Activated CD4-positive, alpha-beta T cell treated with anti-CD3 and anti-CD28 coated beads, Interleukin-2, amount 50 U/mL, for 24 hours (primary cell): ENCODE data around the gene MTPN.

Experiments used
- DNase-seq, 2 donors: peaks; one replicate each; pipeline ENCODE4 v3.0.0-alpha.2; 2020; ENCODE audit warnings: low read depth in 1 of 2, low spot score in 1 of 2

Gene MTPN

DNA sequence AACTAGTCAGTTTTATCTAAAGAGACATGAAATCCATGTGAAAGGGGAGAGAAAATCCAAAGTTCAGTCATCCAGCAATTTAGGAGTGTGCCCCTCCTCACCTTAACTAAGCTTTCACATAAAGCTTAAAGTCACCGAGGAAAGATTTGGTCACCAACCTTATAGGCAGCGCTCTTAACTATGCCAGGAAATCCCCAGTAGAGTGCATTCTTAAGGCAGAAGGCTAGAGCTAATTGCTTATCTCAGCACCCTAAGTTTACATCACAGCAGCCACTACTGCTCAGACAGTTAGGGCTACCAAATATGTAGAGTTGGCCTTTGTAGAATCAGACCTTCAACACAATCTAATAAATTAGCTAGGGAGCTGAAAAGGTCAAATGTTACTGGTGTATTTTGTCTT, 47.9 kb downstream of the MTPN start:
- DNase-seq, result no peak

- DNase-seq, result no peak
These were observed 49.0 kb downstream of the MTPN start for GRCh38 chr7:135928136-135928535.

- DNase-seq, result no peak
These were observed 51.9 kb downstream of the MTPN start for GRCh38 chr7:135925210-135925609.

GRCh38 chr7:135924302-135924701, 52.9 kb downstream of the MTPN start:
- no peak for DNase-seq

DNA sequence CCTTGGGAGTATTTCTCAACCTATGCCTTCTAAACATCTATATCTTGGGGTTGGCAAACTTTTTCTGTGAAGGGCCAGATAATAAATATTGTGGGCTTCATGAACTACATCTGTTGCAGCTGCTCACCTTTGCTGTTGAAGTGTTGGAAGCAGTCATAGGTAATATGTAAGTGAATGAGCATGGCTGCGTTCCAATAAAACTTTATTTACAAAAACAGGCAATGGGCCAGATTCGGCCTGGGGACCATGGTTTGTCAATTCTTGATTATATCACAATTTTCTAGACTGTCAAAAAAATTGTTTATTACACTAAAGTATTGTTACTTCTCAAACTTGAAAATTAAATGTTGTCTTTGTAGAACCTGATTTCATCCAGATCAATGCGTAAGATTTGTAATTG, 54.9 kb downstream of the MTPN start:
- DNase-seq, result no peak

DNA sequence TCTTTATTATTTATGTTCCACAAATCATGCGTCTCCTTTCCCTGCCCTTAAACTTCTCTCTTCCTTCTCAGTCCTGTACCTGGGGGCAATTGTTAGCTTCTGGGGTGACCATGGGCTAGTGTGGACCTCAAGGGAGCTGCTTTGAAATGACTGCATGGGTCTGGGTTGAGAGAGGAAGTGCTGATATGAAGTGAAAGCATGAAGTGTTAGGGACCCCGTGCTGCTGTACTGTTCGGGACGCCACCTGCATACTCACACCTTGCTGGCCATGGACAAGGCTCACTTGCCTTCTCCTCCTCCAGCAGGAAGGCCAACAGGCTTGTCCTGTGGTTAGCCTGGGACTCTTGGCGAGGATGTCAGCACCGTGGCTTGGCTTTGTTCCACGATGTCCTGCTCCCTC, 56.7 kb downstream of the MTPN start:
- no peak for DNase-seq

DNA sequence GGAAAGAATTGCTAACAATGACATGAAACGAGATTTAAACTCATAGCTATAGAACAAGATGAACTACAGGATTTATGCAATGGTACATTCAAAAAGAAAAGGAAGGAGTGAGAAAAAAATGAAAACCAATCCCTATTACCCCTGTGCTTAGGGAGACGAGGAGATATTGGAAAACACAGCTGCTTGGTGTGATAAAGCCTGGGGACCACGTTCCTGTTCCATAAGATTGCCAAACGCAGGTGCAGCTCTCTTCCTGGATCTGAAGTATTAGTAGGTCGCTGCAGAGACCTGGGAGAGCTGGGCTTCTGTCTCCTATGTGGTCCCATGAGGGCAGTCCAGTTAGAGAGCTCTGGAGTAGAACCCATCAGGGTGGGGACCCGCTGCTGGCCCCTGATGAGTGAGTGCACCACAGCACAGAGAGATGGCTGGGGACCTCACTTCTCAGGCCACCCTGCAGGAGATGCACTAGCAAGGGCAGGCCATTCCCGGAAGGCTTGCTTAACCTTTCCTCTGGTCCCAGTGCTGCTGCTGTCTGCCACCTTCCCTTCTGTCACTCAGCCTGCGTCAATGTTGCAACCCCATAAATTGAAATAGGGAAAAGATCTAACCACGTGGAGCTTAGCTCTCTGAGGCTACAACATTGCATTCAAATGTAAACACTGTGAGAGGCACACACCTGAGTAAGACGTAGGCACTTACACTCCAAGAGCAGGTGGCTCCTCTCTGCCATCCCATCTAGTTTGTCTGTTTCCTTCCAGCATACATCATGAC, 57.9 kb downstream of the MTPN start:
- DNase-seq, result no peak

DNA sequence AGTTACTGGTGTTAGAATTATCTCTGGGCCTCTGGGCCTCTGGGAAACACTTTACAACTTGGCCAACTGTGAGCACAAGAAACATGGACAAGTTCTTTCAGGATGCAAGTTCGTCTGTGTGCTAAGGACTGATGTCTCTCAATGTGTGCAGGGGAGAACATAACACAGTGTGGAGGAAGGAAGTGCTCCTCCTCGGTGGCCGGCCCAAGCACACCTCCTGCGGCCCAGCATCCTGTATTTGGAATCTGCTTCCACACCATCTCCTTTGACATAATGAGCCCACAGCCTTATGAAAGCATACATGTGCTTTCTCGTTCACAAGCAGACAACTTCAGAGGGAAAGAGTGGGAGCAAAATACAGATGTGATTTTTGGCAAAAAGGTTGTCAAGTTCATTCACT, 59.0 kb downstream of the MTPN start:
- no peak for DNase-seq

GRCh38 chr7:135917721-135918120, 59.4 kb downstream of the MTPN start:
- DNase-seq, result no peak

DNA sequence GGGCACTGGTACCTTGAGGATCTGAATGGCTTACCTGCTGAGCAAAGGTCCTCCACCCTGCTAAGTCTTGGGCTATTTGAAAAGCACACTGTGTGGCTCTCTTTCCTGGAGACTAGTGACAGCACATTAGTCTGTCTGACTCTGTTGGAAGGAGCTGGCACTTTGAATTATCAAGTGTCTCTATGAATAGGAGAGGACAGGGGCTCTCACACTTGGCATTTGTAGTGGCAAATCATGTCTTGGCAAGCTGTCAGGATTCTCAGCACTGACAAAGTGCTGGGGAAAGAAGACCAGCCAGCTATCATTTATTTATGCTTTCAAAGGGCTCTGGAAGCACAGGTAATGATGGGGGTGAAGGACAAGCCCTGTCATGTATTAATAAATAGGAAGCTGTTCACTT, 62.8 kb downstream of the MTPN start:
- no peak for DNase-seq

- DNase-seq, result no peak
These were observed 63.8 kb downstream of the MTPN start for GRCh38 chr7:135913404-135913803.

- no peak for DNase-seq
These were observed 66.1 kb downstream of the MTPN start for GRCh38 chr7:135911099-135911498.

DNA sequence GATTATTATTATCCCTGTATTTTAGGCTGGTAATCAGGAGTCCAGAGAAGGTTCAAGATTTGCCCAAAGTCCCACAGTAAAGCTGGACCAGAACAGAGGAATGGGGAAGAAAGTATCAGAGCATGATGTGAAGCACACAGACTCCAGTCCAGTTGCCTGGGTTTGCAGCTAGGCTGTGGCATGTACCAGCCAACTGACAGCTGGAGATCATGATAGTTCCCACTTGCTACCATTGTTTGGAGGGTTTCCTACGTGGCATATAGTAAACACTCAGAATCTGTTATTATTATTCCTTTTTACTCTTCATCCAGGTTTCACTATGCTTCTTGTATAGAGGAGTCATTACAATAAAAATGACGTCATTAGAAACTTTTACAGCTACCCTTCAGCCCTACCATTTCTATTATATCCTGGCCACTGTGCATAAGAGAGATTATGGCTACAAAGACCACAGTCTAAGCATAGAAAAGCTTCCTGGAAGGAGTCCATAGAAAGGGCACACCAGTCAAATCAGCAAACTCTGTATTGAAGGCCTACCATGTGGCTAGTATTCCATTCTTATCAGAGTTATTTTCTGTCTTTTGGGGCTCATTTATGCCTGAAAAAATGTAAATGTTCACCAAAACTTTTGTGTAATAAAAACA, 66.6 kb downstream of the MTPN start:
- DNase-seq, result no peak

GRCh38 chr7:135905858-135906257, 71.3 kb downstream of the MTPN start:
- no peak for DNase-seq

DNA sequence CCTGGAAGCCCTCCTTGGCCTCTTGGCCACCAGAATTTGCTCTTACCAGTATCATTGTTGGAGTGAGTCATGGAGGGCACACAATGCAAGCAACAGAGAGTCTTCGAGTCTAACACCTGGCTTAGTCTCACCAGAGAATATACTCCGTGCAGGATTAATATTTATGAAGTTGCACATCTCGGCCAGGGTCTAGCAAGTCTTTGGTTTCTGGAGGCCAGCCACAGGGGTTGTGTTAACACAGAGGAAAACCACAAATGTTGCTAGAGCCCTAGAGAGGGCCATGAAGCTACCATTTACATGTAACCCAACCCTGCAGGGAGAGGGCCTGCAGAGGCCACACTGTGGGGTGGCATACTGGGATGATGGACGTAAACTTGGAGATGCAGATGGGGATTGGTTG, 71.8 kb downstream of the MTPN start:
- DNase-seq, result no peak

GRCh38 chr7:135904282-135904681, 72.9 kb downstream of the MTPN start:
- no peak for DNase-seq

DNA sequence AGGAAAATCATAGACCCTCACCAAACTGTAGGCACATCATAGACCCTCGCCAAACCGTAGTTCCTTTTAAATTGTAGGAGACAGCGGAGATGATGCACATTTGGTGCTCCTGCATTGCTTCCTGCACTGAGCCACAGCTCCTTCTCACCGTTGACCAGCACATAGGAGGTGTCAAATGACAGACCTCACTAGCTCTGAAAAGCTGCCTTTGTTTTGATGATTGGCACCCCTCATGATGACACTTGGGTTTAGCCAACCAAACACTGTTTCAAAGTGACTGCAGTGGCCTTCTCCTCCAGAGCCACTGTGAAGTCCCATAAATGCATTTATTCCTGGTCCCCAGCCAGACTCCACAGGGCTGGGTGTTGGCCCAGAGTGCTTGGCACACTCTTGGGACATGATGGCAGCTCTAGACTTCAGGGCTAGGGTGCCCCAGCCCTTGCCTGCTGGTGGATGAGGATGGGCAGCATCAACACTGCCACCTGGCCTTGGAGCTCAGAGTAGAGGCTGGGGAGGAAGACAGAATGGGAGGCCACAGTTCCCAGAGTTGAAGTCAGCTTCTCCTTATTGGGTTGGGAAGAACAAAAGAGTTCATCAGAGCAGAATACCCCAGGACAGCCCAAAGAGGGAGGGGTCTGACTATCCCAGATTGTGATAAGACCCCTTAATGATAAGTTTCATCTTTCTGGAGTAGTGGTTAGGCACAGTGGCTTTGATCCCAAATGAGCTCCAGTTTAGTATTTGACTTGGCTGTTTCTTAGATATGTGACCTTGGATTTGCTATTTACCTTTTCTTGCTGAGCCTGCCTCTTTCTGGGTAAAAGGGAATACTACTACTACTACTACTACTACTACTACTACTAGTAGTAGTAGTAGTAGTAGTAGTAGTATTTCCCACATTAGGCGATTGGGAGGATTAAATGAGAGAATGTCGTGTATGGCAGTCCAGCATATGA, 75.3 kb downstream of the MTPN start:
- DNase-seq, result no peak

- no peak for DNase-seq
These were observed 77.1 kb downstream of the MTPN start for GRCh38 chr7:135900065-135900546.

DNA sequence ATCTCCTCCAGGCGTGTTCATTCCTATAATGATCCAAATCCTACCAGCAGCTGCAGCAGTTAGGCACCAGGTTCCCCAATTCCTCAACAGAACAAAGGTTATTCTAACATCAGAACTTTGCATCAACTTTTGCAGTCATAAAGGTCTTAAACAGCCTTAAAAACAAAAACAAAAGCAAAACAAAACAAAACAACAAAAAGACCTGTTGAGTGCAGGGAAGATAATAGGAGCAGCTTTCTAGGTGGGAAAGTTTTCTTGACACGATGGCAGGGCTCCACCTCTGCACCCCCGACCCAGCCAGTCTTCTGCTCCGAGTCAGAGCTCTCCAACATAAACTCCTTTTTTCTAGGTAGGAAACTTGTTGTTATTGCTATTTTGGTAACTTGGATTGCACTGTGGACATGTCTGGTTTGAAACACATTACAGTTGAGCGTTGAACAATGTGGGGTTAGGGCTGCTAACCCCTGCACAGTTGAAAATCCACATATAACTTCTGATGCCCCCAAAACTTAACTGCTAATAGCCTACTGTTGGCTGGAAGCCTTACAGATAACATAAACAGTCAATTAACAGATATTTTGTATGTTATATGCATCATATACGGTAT, 77.6 kb downstream of the MTPN start:
- DNase-seq, result no peak

DNA sequence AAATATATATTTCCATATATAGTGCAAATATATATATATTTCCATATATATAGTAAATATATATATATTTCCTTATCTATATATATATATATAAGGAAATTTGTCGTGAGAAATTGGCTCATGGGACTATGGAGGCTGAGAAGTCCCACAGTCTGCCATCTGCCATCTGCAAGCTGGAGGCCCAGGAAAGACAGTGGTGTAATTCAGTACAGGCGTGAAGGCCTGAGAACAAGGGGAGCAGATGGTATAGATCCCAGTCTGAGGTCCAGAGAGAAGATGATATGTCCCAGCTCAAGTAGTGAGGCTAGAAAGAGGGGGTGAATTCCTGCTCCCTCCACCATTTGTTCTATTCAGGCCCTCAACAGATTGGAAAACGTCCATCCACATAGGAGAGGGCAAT, 78.9 kb downstream of the MTPN start:
- no peak for DNase-seq

DNA sequence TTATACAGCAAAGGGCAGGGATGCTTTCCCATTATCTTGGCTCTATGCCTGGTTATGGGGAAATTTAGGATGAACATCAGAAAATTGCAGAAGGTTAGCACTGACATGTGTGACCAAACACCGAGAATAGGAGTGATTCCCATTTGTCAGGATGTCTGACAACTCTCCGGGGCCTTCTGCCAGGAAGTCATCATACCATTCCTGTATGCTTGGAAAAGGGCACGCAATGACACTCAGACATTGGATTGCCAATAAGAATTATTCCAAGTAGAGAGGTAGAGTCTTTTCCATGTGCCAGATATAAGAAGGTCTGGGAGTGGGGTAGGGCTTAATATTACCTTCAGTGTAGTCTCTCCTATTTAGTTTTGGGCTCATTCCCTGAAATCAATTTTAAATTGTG, 82.3 kb downstream of the MTPN start:
- DNase-seq, result no peak
